GM18951 (cell line): Measurements from ENCODE around the gene TRIM10.
"Not testable (repeated sequence)": the region's sequence is repeated elsewhere in the genome, so short reads cannot be mapped to it uniquely, and the experiment has no call there.

Experiments
- POLR2A ChIP-seq: IDR thresholded peaks from 4 replicates; pipeline ENCODE4 v1.6.1; 2011; ENCODE audit warnings: mild to moderate bottlenecking; ENCODE audit not compliant: insufficient read length, insufficient read depth; ENCODE audit errors: extremely low read depth
- in situ Hi-C: fragments of 300-500 bp; cut with MboI; formaldehyde crosslinking; loops from one replicate; pipeline ENCODE4 v1.12.0; 2022; ENCODE audit warnings: low sequenced_read_pairs, mixed read lengths, inconsistent platforms; ENCODE audit not compliant: unreplicated experiment

The TRIM10 gene

DNA sequence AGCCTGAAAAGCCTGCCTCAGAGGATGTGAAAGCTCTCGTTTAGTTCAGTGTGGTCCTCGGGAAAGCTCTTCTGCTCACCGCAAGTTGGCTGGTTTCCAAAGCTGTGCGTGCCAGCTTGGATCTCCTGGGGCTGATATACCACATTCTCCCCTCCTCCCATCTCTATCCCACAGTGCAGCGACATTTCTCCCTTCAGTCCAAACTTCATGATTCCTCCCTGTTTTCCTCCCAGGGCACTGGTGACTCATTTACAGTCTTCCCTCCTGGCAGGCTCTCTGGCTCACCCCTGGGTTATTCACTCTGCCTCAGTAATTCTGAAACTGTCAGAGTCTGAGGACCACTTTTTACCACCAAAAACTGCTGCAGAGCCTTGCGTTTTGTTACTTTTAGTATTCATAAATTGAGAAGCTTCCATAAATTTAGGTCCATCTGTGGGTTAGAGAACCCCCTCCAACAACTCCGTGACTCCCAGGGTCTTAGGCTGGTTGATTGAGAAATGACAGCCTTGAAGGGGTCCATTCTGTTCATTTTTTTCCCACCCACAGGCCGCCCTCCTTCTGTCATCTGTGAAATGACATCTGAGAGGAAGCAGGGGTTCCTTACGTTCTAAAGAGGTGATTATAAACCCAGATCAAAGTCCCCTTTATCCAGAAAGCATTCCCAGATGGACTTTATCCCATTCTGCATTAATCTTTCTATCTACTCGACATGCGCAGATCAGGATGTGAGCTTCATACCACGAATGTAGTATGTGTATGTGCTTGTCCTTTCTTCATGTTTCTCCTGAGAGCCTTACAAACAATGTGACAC is 6.1 kb downstream of the TRIM10 start:
- no peak for TF ChIP-seq POLR2A
- in situ Hi-C loops = no loop called here

DNA sequence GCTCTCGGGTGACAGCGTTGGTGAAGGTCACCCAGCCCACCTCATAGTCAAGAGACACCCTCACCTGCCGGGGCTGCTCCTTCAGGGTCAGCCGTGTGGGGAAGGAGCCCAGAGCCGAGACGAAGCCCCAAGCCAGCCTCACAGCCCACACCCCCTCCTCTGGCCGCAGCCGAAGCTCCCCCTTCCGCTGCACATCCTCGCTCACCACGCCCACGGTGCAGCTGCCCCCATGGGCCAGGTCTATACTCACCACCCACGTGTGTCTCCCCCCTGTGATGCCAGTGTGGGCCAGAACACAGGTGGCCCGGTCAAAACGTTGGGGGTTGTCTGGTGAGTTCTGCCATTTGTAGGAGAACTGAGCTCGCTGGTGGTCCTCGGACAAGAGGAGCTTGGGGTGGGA is 7.0 kb downstream of the TRIM10 start:
- in situ Hi-C loops = no loop called here
- TF ChIP-seq POLR2A = no peak

DNA sequence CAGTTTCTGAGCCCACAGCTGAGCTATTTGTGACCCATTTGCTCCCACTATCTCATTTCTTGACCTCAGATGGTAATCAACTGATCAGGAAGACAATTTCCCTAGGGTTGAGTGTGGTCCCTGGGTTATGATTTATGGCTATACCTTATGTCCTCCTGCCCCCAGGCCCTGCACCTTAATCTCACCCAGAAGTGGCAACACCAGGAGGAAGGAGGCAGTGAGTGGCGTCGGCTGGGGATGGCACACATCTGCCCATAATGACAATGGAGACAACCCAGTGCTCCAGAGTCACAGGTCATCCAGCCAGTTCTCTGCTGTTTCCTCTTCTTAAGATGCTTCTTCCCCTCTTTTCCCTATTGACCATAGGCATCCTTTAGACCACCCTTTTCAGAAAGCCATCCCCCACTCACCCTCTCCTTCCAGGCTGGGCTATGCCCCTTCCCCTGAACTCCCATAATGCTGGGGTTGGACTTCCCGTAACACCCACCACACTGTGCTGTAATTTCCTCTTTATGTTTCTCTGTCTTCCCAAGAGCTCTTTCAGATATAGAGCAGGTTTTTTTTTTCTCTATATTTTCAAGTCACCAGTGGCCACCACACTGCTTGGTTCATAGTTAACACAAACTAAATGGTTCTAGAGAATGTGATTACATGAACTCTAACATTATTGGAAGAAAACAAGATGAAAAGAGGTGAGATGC is 8.0 kb downstream of the TRIM10 start:
- in situ Hi-C loops = no loop called here
- TF ChIP-seq POLR2A = no peak

GRCh38 chr6:30152016-30152673 is 8.9 kb downstream of the TRIM10 start:
- no peak for TF ChIP-seq POLR2A
- in situ Hi-C loops = no loop called here

- in situ Hi-C loops = no loop called here
- no peak for TF ChIP-seq POLR2A
These were observed 9.4 kb downstream of the TRIM10 start for GRCh38 chr6:30151580-30151979.

DNA sequence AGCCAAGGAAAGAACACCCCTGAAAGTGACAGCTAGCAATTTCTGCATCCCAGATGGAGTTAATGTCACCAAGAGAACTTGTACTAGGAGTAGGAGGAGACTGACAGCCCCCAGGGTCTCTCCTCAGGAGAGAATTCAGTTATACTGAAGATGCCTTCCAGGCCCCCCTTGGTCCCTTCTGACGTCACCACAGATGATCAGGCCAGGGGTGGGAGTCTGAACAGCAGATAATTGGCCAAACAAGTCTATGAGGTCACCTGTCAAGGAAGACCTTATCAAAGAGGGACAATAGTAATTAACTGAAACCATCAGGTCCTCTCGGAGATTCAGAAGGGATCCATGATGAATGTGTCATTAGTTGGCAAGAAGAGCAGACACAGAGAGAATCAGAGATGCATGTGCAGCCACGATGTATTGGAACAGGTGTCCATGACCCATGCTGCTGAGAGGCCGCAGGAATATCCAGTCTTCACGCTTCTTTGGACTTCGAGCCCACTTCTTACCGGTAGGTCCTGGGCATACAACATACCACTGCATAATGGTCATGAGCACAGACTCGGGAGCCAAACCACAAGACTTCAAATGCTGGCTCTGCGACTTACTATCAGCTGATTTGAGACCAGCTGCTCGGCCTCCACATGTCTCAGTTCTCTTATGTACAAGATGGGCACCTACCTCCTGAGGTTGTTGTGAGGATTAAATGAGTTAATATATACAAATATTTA is 10.2 kb downstream of the TRIM10 start:
- no peak for TF ChIP-seq POLR2A
- in situ Hi-C loops = no loop called here

GRCh38 chr6:30149858-30150550 is 11.0 kb downstream of the TRIM10 start:
- in situ Hi-C loops = no loop called here

GRCh38 chr6:30149234-30149633 is 11.8 kb downstream of the TRIM10 start:
- TF ChIP-seq POLR2A = no peak
- in situ Hi-C loops = no loop called here

More at GRCh38 chr6:30149858-30150550, 11.0 kb downstream of the TRIM10 start:
- TF ChIP-seq POLR2A = no peak

GRCh38 chr6:30147096-30147495 is 13.9 kb downstream of the TRIM10 start:
- no peak for TF ChIP-seq POLR2A
- in situ Hi-C loops = no loop called here

GRCh38 chr6:30145818-30146217 is 15.2 kb downstream of the TRIM10 start:
- no peak for TF ChIP-seq POLR2A
- in situ Hi-C loops = no loop called here

- in situ Hi-C loops = no loop called here
- no peak for TF ChIP-seq POLR2A
These were observed 16.2 kb downstream of the TRIM10 start for GRCh38 chr6:30144811-30145210.

DNA sequence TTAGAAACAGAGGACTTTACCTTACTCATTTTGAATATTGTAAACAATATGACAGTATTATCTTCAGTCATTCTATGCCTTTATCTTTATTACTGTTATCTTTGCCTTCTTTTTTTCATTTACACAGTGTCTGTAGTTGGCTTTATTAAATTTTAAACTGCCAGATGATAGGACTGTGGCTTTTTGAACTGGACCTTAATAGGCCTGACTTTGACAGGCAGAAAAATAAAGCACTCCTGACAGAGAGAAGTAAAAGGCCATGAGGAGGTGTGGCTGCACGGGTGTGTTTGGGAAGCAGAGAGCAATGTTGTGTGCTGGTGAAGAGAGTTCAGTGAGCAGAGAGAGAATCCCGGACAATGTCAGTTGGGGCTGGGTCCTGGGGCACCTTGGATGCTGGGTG is 17.2 kb downstream of the TRIM10 start:
- TF ChIP-seq POLR2A = no peak
- in situ Hi-C loops = no loop called here

DNA sequence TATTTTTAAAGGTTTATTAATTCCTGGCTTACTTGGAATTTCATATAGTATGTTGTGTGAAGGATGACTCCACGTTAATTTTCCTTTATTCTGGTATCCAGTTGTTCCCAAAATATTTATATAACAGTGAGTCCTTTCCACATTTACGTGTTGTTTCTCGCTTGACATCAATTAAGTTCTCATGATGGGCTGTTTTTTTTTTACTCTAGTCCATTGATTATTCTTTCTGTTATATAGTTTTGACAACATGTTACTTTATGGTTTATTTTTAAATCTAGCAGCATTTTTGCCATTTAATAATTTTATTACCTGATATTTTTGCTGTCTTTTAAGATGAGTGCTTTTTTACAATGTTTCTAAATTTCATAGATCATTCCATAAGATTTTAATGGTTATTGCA is 18.3 kb downstream of the TRIM10 start:
- in situ Hi-C loops = no loop called here
- TF ChIP-seq POLR2A = no peak

GRCh38 chr6:30140240-30140639 is 20.8 kb downstream of the TRIM10 start:
- in situ Hi-C loops = not testable (repeated sequence)
